SK-N-MC (cell line): ENCODE results near the gene KDM1B.

ENCODE experiments used
- DNase-seq: peaks from one replicate; pipeline ENCODE4 v3.0.0-alpha.2; 2011; ENCODE audit warnings: low read depth, low spot score
- H3K27ac ChIP-seq: fragments of 200-600 bp; sonication (generic); 2 replicates; pipeline ENCODE4 v1.5.1; 2016; ENCODE audit warnings: mixed run types
- H3K36me3 ChIP-seq: fragments of 200-600 bp; sonication (generic); 2 replicates; pipeline ENCODE4 v1.6.1; 2017; ENCODE audit warnings: antibody characterized with exemption, low read length, mixed read lengths; ENCODE audit not compliant: insufficient read depth
- H3K4me3 ChIP-seq: fragments of 200-600 bp; sonication (generic); 2 replicates; pipeline ENCODE4 v1.5.1; 2016
- H3K9ac ChIP-seq: fragments of 200-600 bp; sonication (generic); 2 replicates; pipeline ENCODE4 v1.8.0; 2017; ENCODE audit warnings: mixed run types, mixed read lengths; ENCODE audit not compliant: insufficient read length
- H3K9me3 ChIP-seq: fragments of 200-600 bp; sonication (generic); 2 replicates; pipeline ENCODE4 v1.6.1; 2017; ENCODE audit warnings: low read depth, mild to moderate bottlenecking, antibody characterized with exemption, low read length, moderate library complexity, mixed read lengths
- EZH2 ChIP-seq: fragments of 200-600 bp; sonication (generic); IDR thresholded peaks from one replicate; pipeline ENCODE4 v1.6.1; 2017; ENCODE audit warnings: antibody characterized with exemption
- FOXP2 ChIP-seq: optimal IDR thresholded peaks from 2 replicates; pipeline ENCODE3; 2011; ENCODE audit warnings: mild to moderate bottlenecking, moderate library complexity; ENCODE audit not compliant: insufficient read depth; ENCODE audit errors: extremely low read length, control extremely low read depth
- POLR2AphosphoS5 ChIP-seq: IDR thresholded peaks from 2 replicates; pipeline ENCODE4 v1.6.1; 2012; ENCODE audit warnings: mild to moderate bottlenecking, low read depth, low read length, borderline replicate concordance

Gene KDM1B

GRCh38 chr6:18262702-18263417, 107.6 kb downstream of the KDM1B start:
- Histone ChIP-seq H3K9ac (peak overlapping the region; percentile 95), H3K9me3 (no peaks in the 10 kb centered on the region), H3K27ac (peak overlapping the region; percentile 84), H3K4me3 (peak overlapping the region; percentile 95), H3K36me3 (peaks cover 53% of the 10 kb centered on the region)
- no peak; the same call in 1 of the 2 replicates for TF ChIP-seq POLR2AphosphoS5
- TF ChIP-seq FOXP2: no peak
- no peak for TF ChIP-seq EZH2
- no peak for DNase-seq

- Histone ChIP-seq H3K9me3 (no peaks in the 10 kb centered on the region), H3K4me3 (peak overlapping the region; percentile 95), H3K36me3 (peaks cover 45% of the 10 kb centered on the region), H3K27ac (peak overlapping the region; percentile 84), H3K9ac (peak overlapping the region; percentile 95)
- TF ChIP-seq FOXP2: no peak
- no peak for TF ChIP-seq EZH2
- TF ChIP-seq POLR2AphosphoS5: no peak
- no peak for DNase-seq
Observed at GRCh38 chr6:18263418-18264218, 108.4 kb downstream of the KDM1B start.

- H3K9me3 ChIP-seq: no peaks in the 10 kb centered on the region
- DNase-seq: no peak
- TF ChIP-seq FOXP2 (no peak), EZH2 (no peak), POLR2AphosphoS5 (peak; percentile 62)
Observed at GRCh38 chr6:18264219-18264922, 109.1 kb downstream of the KDM1B start, which contains the start of gene DEK. Gene DEK, minus strand, starts transcription at chr6:18264530. Its CDS starts 543 bp downstream, at chr6:18263987.

GRCh38 chr6:18264923-18265377, 109.7 kb downstream of the KDM1B start:
- peaks cover 35% of the 10 kb centered on the region for H3K36me3 ChIP-seq
- no peak for TF ChIP-seq POLR2AphosphoS5
- TF ChIP-seq EZH2: no peak
- TF ChIP-seq FOXP2: no peak
- H3K4me3 ChIP-seq: peak overlapping the region; percentile 95
- no peak for DNase-seq
- peak overlapping the region; percentile 66; the same call in 1 of the 2 replicates for H3K27ac ChIP-seq
- H3K9ac ChIP-seq: peak overlapping the region; percentile 83
- no peaks in the 10 kb centered on the region for H3K9me3 ChIP-seq

More at GRCh38 chr6:18264219-18264922, 109.1 kb downstream of the KDM1B start, which contains the start of gene DEK:
- Histone ChIP-seq H3K4me3 (peak within 1 kb of the TSS; percentile 95), H3K27ac (peak within 1 kb of the TSS; percentile 84), H3K9ac (peak within 1 kb of the TSS; percentile 95), H3K36me3 (peaks cover 41% of the 10 kb centered on the region)

- H3K9me3 ChIP-seq: no peaks in the 10 kb centered on the region
- H3K4me3 ChIP-seq: no peak overlapping the region
- TF ChIP-seq POLR2AphosphoS5: no peak
- TF ChIP-seq FOXP2: no peak
- no peak for TF ChIP-seq EZH2
- H3K36me3 ChIP-seq: peaks cover 25% of the 10 kb centered on the region
- no peak overlapping the region for H3K27ac ChIP-seq
- no peak overlapping the region for H3K9ac ChIP-seq
- DNase-seq: no peak
Observed at GRCh38 chr6:18265787-18266522, 110.7 kb downstream of the KDM1B start.

- TF ChIP-seq POLR2AphosphoS5 (no peak), EZH2 (no peak), FOXP2 (no peak)
- no peak for DNase-seq
- Histone ChIP-seq H3K36me3 (peaks cover 19% of the 10 kb centered on the region), H3K9me3 (no peaks in the 10 kb centered on the region), H3K9ac (no peak overlapping the region), H3K27ac (no peak overlapping the region), H3K4me3 (no peak overlapping the region)
Observed at GRCh38 chr6:18266523-18266912, 111.3 kb downstream of the KDM1B start.

GRCh38 chr6:18268066-18268465, 112.8 kb downstream of the KDM1B start:
- DNase-seq: no peak
- H3K9me3 ChIP-seq: no peaks in the 10 kb centered on the region
- TF ChIP-seq EZH2 (no peak), FOXP2 (no peak), POLR2AphosphoS5 (no peak)
- no peak overlapping the region for H3K9ac ChIP-seq
- no peak overlapping the region for H3K27ac ChIP-seq
- peaks cover 4% of the 10 kb centered on the region for H3K36me3 ChIP-seq
- H3K4me3 ChIP-seq: no peak overlapping the region

GRCh38 chr6:18269253-18269652, 114.0 kb downstream of the KDM1B start:
- no peak overlapping the region for H3K9ac ChIP-seq
- peak overlapping the region; percentile 52 for H3K4me3 ChIP-seq
- peak overlapping the region; percentile 43; the same call in 1 of the 2 replicates for H3K27ac ChIP-seq
- TF ChIP-seq POLR2AphosphoS5 (no peak; the same call in 1 of the 2 replicates), FOXP2 (peak; percentile 43)
- H3K36me3 ChIP-seq: no peaks in the 10 kb centered on the region
- no peaks in the 10 kb centered on the region for H3K9me3 ChIP-seq
- DNase-seq: peak; percentile 67
